NCI-H460 (cell line): Measurements from ENCODE around the gene LRRC23. TPM values are rescaled to one million over a fixed set of nuclear protein-coding genes. Genes with fewer than 3 reads are reported as not detected.

Experiments
- DNase-seq: peaks from one replicate; pipeline ENCODE4 v3.0.0-alpha.2; 2016; ENCODE audit warnings: low read depth; ENCODE audit errors: extremely low read depth
- total RNA-seq: library from RNA; depleted of rRNA; stranded (reverse); fragments of >200 nt; shearing (Covaris generic); gene quantifications from 2 replicates; pipeline ENCODE4 v1.2.3, GENCODE V29; 2014

The LRRC23 gene
- total RNA-seq, 1 experiment from 2014 or later = 12.7 TPM

- no peak for DNase-seq
Observed at GRCh38 chr12:6954316-6955107, 49.9 kb downstream of the LRRC23 start.

- no peak for DNase-seq
Observed at GRCh38 chr12:6955108-6956020, 50.7 kb downstream of the LRRC23 start.

GRCh38 chr12:6956021-6956727 lies 51.6 kb downstream of the LRRC23 start:
- no peak for DNase-seq

- no peak for DNase-seq
Observed at GRCh38 chr12:6957151-6957701, 52.6 kb downstream of the LRRC23 start.

GRCh38 chr12:6957741-6958608 lies 53.4 kb downstream of the LRRC23 start:
- no peak for DNase-seq

- no peak for DNase-seq
Observed at GRCh38 chr12:6958609-6959057, 54.0 kb downstream of the LRRC23 start.

GRCh38 chr12:6959058-6959804 lies 54.6 kb downstream of the LRRC23 start:
- DNase-seq = no peak

GRCh38 chr12:6959805-6960592 lies 55.4 kb downstream of the LRRC23 start:
- no peak for DNase-seq

- DNase-seq = no peak
Observed at GRCh38 chr12:6960593-6961277, 56.1 kb downstream of the LRRC23 start.

GRCh38 chr12:6961278-6961694 lies 56.7 kb downstream of the LRRC23 start:
- peak; percentile 45 for DNase-seq

- peak; percentile 84 for DNase-seq
Observed at GRCh38 chr12:6961695-6962284, 57.2 kb downstream of the LRRC23 start.

- DNase-seq = no peak
Observed at GRCh38 chr12:6962285-6963015, 57.8 kb downstream of the LRRC23 start.

GRCh38 chr12:6963016-6963731 lies 58.6 kb downstream of the LRRC23 start:
- DNase-seq = no peak
